Measurements from ENCODE around the gene IL20RB.

Gene IL20RB

GRCh38 chr3:137052298-137052697 lies 94.5 kb downstream of the IL20RB start:
- H3K9me3 ChIP-seq (ENCODE audit: control insufficient read depth, insufficient read depth, low read length), result no peaks in the 10 kb centered on the region
- H3K4me1 ChIP-seq (ENCODE audit: insufficient read depth, low read length), result peaks cover 5% of the 10 kb centered on the region
- H3K36me3 ChIP-seq (ENCODE audit: insufficient read depth, low read length), result no peaks in the 10 kb centered on the region
- H3K9ac ChIP-seq (ENCODE audit: low read depth, low read length), result no peak overlapping the region
